Endothelial cell of umbilical vein (primary cell): Measurements from ENCODE around the gene RNF151. TPM values are rescaled to one million over a fixed set of nuclear protein-coding genes. Genes with fewer than 3 reads are reported as not detected.

ENCODE experiments used
- BruUV-seq: library from RNA; stranded (reverse); fragments of 400-500 nt; replicated peaks from 2 replicates; lab custom pipeline; 2021; lab: Mats Ljungman, UMichigan
- CTCF ChIA-PET: fragments of 300-600, 350-600 bp; sonication (Branson Sonifier 250); formaldehyde crosslinking; loops from one replicate; lab custom pipeline; 2021; ENCODE audit warnings: antibody characterized with exemption, inconsistent platforms; lab: Charles Lee
- POLR2A ChIA-PET: fragments of 300-600, 350-600 bp; sonication (Branson Sonifier 250); formaldehyde crosslinking; loops from one replicate; lab custom pipeline; 2021; ENCODE audit warnings: antibody characterized with exemption, inconsistent platforms; lab: Charles Lee
- DNase-seq: peaks from one replicate; pipeline ENCODE4 v3.0.0-alpha.2; 2011; ENCODE audit warnings: low read depth, low spot score
- FAIRE-seq: peaks from 2 replicates; lab custom pipeline; 2011; peaks lifted over from hg19 to GRCh38; lab: Jason Lieb, UNC
- H2AFZ ChIP-seq: 2 replicates; pipeline ENCODE4 v1.6.0; 2012; ENCODE audit warnings: low read depth, low read length, control low read depth, inconsistent platforms
- H3K27ac ChIP-seq: 2 replicates; pipeline ENCODE4 v1.5.1; 2011; ENCODE audit warnings: low read depth, mild to moderate bottlenecking, control low read depth, low read length, moderate library complexity; ENCODE audit not compliant: insufficient read depth
- H3K27me3 ChIP-seq, 2 experiments: 2 replicates each; pipeline versions ENCODE4 v1.6.0 to v1.6.1; 2011; ENCODE audit warnings: low read length in 2 of 2, mixed read lengths in 1 of 2; ENCODE audit not compliant: control insufficient read depth in 2 of 2, insufficient read depth in 2 of 2
- H3K36me3 ChIP-seq, 2 experiments: 2 replicates in 1 of 2; 3 replicates in 1 of 2; pipeline ENCODE4 v1.5.1; 2011; ENCODE audit warnings: low read length in 2 of 2, mild to moderate bottlenecking in 1 of 2, moderate library complexity in 1 of 2; ENCODE audit not compliant: control insufficient read depth in 2 of 2, insufficient read depth in 2 of 2; ENCODE audit errors: extremely low read depth in 1 of 2
- H3K4me1 ChIP-seq: 3 replicates; pipeline ENCODE4 v1.5.1; 2011; ENCODE audit warnings: mild to moderate bottlenecking, low read length; ENCODE audit not compliant: control insufficient read depth, insufficient read depth; ENCODE audit errors: extremely low read depth
- H3K4me2 ChIP-seq: 2 replicates; pipeline ENCODE4 v1.6.1; 2011; ENCODE audit warnings: low read length, control low read depth, mixed read lengths; ENCODE audit not compliant: insufficient read depth
- H3K4me3 ChIP-seq, 3 experiments: fragments of 200-600 bp in 1 of 3; sonication (generic), shearing (Covaris generic) in 1 of 3; replicated peaks in 1 of 3; 2 replicates each; pipeline ENCODE4 v1.5.1; 2011 to 2016; ENCODE audit warnings: control low read depth in 3 of 3, low read length in 3 of 3, mild to moderate bottlenecking in 2 of 3, inconsistent platforms in 1 of 3, low read depth in 1 of 3, moderate library complexity in 1 of 3; ENCODE audit not compliant: insufficient read depth in 1 of 3
- H3K79me2 ChIP-seq: 2 replicates; pipeline ENCODE4 v1.6.0; 2012; ENCODE audit warnings: low read length, inconsistent platforms; ENCODE audit not compliant: control insufficient read depth, insufficient read depth
- H3K9ac ChIP-seq: replicated peaks from 2 replicates; pipeline ENCODE3; 2011; ENCODE audit warnings: low read length, control low read depth; ENCODE audit not compliant: insufficient read depth; ENCODE audit errors: extremely low read depth
- H3K9me1 ChIP-seq: replicated peaks from 3 replicates; pipeline ENCODE4 v1.6.0; 2011; ENCODE audit warnings: mild to moderate bottlenecking, low read length; ENCODE audit not compliant: control insufficient read depth, insufficient read depth; ENCODE audit errors: extremely low read depth
- H3K9me3 ChIP-seq: replicated peaks from 2 replicates; pipeline ENCODE4 v1.5.1; 2012; ENCODE audit warnings: low read length, inconsistent platforms; ENCODE audit not compliant: control insufficient read depth, insufficient read depth
- H4K20me1 ChIP-seq: replicated peaks from 2 replicates; pipeline ENCODE3; 2011; ENCODE audit warnings: mild to moderate bottlenecking, low read length; ENCODE audit not compliant: control insufficient read depth, insufficient read depth; ENCODE audit errors: extremely low read depth
- EZH2 ChIP-seq: IDR thresholded peaks from 2 replicates; pipeline ENCODE4 v1.6.1; 2012; ENCODE audit warnings: borderline replicate concordance, low read depth, mild to moderate bottlenecking, moderate library complexity, low read length, inconsistent platforms; ENCODE audit not compliant: severe bottlenecking
- FOS ChIP-seq: IDR thresholded peaks from 2 replicates; pipeline ENCODE4 v1.6.1; 2011; ENCODE audit warnings: mild to moderate bottlenecking, low read length, moderate library complexity, borderline replicate concordance; ENCODE audit not compliant: insufficient read depth
- GATA2 ChIP-seq: IDR thresholded peaks from 2 replicates; pipeline ENCODE4 v1.7.0; 2011; ENCODE audit warnings: low read depth, mild to moderate bottlenecking, moderate library complexity, mixed read lengths, low read length; ENCODE audit not compliant: insufficient read length, insufficient read depth
- JUN ChIP-seq: IDR thresholded peaks from 2 replicates; pipeline ENCODE4 v1.6.1; 2011; ENCODE audit warnings: borderline replicate concordance, low read depth; ENCODE audit not compliant: insufficient read length, insufficient read depth
- MYC ChIP-seq: IDR thresholded peaks from one replicate; pipeline ENCODE4 v1.6.1; 2011; ENCODE audit warnings: mild to moderate bottlenecking, low read depth, low read length
- POLR2A ChIP-seq: IDR thresholded peaks from 2 replicates; pipeline ENCODE4 v1.6.1; 2012; ENCODE audit warnings: low read depth, mild to moderate bottlenecking, control low read depth, low read length
- POLR2AphosphoS5 ChIP-seq: IDR thresholded peaks from 2 replicates; pipeline ENCODE4 v1.6.1; 2012; ENCODE audit warnings: low read depth, mild to moderate bottlenecking, control low read depth, low read length, moderate library complexity; ENCODE audit not compliant: insufficient read depth
- dilution Hi-C: fragments of 300-500 bp; cut with MboI; formaldehyde crosslinking; loops from one replicate; pipeline ENCODE4 v1.15.0; 2019; ENCODE audit warnings: low sequenced_read_pairs; ENCODE audit not compliant: extremely low pct_ligation_motif_present
- intact Hi-C: fragments of 100-400 bp; cut with micrococcal nuclease; formaldehyde crosslinking; loops from one replicate; pipeline ENCODE4 v1.10.0; 2022
- polyA plus RNA-seq, 4 experiments: library from polyadenylated mRNA; depleted of rRNA in 3 of 4; stranded (reverse) in 3 of 4; unstranded in 1 of 4; fragments of >200 nt; gene quantifications; 2 replicates each; pipeline versions ENCODE4 v1.2.1 to v1.2.3, GENCODE V29; 2011 to 2012; ENCODE audit warnings: missing spikeins in 1 of 4
- total RNA-seq: library from RNA; stranded (reverse); gene quantifications from 2 replicates; pipeline ENCODE4 v1.2.3, GENCODE V29; 2021
- TF ChIP-seq, protein P1 (sequence below): IDR thresholded peaks from 2 replicates; pipeline ENCODE4 v1.6.1; 2011; ENCODE audit not compliant: insufficient read depth, insufficient read length
- TF ChIP-seq, protein P2 (sequence below), 2 donors: IDR thresholded peaks; 1 replicate in 1 of 2; 2 replicates in 1 of 2; pipeline ENCODE4 v1.5.1; 2011; ENCODE audit warnings: low read length in 2 of 2, mild to moderate bottlenecking in 2 of 2, moderate library complexity in 2 of 2, control low read depth in 1 of 2, inconsistent platforms in 1 of 2, low read depth in 1 of 2; ENCODE audit not compliant: insufficient read depth in 1 of 2; ENCODE audit errors: extremely low read depth in 1 of 2

Gene RNF151
- total and polyA plus RNA-seq, 2 donors (not counting 3 experiments of a cell fraction or from before 2014, with no cell fraction given), result not detected

DNA sequence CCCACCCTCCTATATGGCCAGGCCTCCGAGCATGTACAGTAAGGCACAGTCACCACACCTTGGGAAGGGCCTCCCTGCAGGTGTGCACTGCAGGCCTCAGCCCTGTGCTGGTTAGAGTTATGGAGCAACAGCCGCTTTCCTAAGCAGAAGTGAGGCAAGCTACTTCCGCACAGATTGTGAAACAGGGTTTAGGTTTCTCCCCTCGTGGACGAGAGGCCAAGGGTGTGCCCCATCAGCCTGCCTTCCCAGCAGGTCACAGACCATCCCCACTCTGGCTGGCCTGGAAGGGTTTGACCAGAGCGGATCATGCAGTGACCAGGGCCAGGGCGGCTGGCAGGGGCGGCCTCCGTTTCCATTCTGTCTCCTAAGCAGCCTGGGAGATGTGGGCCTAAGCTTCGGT is 28.3 kb upstream of the RNF151 start:
- Histone ChIP-seq H3K27ac (no peak overlapping the region), H3K27me3 (no peaks in the 10 kb centered on the region), H3K9me3 (no peaks in the 10 kb centered on the region), H3K4me2 (no peak overlapping the region), H3K4me3 (no peak overlapping the region), H3K36me3 (peaks cover 0 to 15% of the 10 kb centered on the region in 2 experiments), H3K4me1 (peaks cover 9% of the 10 kb centered on the region), H3K9me1 (no peaks in the 10 kb centered on the region), H4K20me1 (no peaks in the 10 kb centered on the region), H2AFZ (no peak overlapping the region), H3K9ac (no peak overlapping the region), H3K79me2 (no peaks in the 10 kb centered on the region)
- ChIA-PET CTCF (no interaction called here), POLR2A (no interaction called here)
- TF ChIP-seq EZH2, result no peak
- TF ChIP-seq POLR2AphosphoS5, result no peak
- no peak for TF ChIP-seq GATA2
- no peak for TF ChIP-seq FOS
- TF ChIP-seq POLR2A, result no peak
- no peak for TF ChIP-seq MYC
- TF ChIP-seq, protein P1, sequence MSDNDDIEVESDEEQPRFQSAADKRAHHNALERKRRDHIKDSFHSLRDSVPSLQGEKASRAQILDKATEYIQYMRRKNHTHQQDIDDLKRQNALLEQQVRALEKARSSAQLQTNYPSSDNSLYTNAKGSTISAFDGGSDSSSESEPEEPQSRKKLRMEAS, result no peak
- TF ChIP-seq JUN, result no peak
- TF ChIP-seq, protein P2, sequence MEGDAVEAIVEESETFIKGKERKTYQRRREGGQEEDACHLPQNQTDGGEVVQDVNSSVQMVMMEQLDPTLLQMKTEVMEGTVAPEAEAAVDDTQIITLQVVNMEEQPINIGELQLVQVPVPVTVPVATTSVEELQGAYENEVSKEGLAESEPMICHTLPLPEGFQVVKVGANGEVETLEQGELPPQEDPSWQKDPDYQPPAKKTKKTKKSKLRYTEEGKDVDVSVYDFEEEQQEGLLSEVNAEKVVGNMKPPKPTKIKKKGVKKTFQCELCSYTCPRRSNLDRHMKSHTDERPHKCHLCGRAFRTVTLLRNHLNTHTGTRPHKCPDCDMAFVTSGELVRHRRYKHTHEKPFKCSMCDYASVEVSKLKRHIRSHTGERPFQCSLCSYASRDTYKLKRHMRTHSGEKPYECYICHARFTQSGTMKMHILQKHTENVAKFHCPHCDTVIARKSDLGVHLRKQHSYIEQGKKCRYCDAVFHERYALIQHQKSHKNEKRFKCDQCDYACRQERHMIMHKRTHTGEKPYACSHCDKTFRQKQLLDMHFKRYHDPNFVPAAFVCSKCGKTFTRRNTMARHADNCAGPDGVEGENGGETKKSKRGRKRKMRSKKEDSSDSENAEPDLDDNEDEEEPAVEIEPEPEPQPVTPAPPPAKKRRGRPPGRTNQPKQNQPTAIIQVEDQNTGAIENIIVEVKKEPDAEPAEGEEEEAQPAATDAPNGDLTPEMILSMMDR (IDR thresholded peaks at IDR 0.05; ENCODE audit: extremely low read depth in 1 of 2, insufficient read depth in 1 of 2, low read depth in 1 of 2, low read length in 2 of 2), result no peak
- intact Hi-C loops (no loop called here), dilution Hi-C loops (no loop called here)
- FAIRE-seq, result no peak
- BruUV-seq, result TSS peak; percentile 10
- no peak for DNase-seq
